WTC11 (cell line): ENCODE results near the gene ERAP2. TPM values are rescaled to one million over a fixed set of nuclear protein-coding genes. Genes with fewer than 3 reads are reported as not detected.

Experiments
- ATAC-seq: fragments of 200-7000 bp; cut with Tn5 transposase; 2 replicates; pipeline ENCODE4 v1.10.0; 2021; ENCODE audit warnings: mild to moderate bottlenecking, moderate library complexity
- CTCF ChIA-PET: fragments of 300-600 bp; sonication (Branson Sonifier 250); formaldehyde crosslinking; loops from one replicate; lab custom pipeline; 2021; ENCODE audit warnings: antibody characterized with exemption; lab: Charles Lee
- POLR2A ChIA-PET: fragments of 350-600 bp; sonication (Branson Sonifier 250); formaldehyde crosslinking; loops from one replicate; lab custom pipeline; 2021; ENCODE audit warnings: antibody characterized with exemption; lab: Charles Lee
- DNase-seq: peaks from one replicate; pipeline ENCODE4 v3.0.0; 2021; ENCODE audit warnings: low spot score
- H3K27ac Mint-ChIP-seq: 2 replicates; pipeline ENCODE4 v1.8.0; 2021; ENCODE audit warnings: mixed read lengths
- H3K27me3 Mint-ChIP-seq: 2 replicates; pipeline ENCODE4 v1.8.0; 2021; ENCODE audit warnings: low read depth, mild to moderate bottlenecking, moderate library complexity, mixed read lengths
- H3K36me3 Mint-ChIP-seq: 2 replicates; pipeline ENCODE4 v1.8.0; 2021; ENCODE audit warnings: mixed read lengths
- H3K4me1 Mint-ChIP-seq: 2 replicates; pipeline ENCODE4 v1.8.0; 2022; ENCODE audit warnings: mixed read lengths
- H3K4me3 Mint-ChIP-seq: 2 replicates; pipeline ENCODE4 v1.8.0; 2021; ENCODE audit warnings: mild to moderate bottlenecking, moderate library complexity, mixed read lengths
- H3K9me3 Mint-ChIP-seq: 2 replicates; pipeline ENCODE4 v1.8.0; 2021; ENCODE audit warnings: mixed read lengths
- ATF2 ChIP-seq: sonication (generic); formaldehyde crosslinking; IDR thresholded peaks from 2 replicates; pipeline ENCODE4 v1.8.1; 2022; ENCODE audit warnings: low read depth, missing genetic modification reagents, borderline replicate concordance
- CDX4 ChIP-seq: fragments of 250-450 bp; sonication (Bioruptor Pico); IDR thresholded peaks from 2 replicates; pipeline ENCODE4 v1.9.0; 2021; ENCODE audit warnings: moderate library complexity, mild to moderate bottlenecking, inconsistent platforms, borderline replicate concordance
- CREB1 ChIP-seq: sonication (generic); formaldehyde crosslinking; IDR thresholded peaks from 2 replicates; pipeline ENCODE4 v1.8.0; 2023; ENCODE audit warnings: mild to moderate bottlenecking, missing genetic modification reagents
- FOXP1 ChIP-seq: sonication (generic); formaldehyde crosslinking; IDR thresholded peaks from 2 replicates; pipeline ENCODE4 v1.8.0; 2022; ENCODE audit warnings: missing genetic modification reagents, mild to moderate bottlenecking, moderate library complexity, borderline replicate concordance
- IRF1 ChIP-seq: sonication (generic); formaldehyde crosslinking; IDR thresholded peaks from 2 replicates; pipeline ENCODE4 v1.8.0; 2023; ENCODE audit warnings: missing genetic modification reagents
- KAT7 ChIP-seq: sonication (generic); formaldehyde crosslinking; IDR thresholded peaks from 2 replicates; pipeline ENCODE4 v1.8.1; 2023; ENCODE audit warnings: missing genetic modification reagents, mild to moderate bottlenecking, borderline replicate concordance
- MAX ChIP-seq: sonication (generic); formaldehyde crosslinking; IDR thresholded peaks from 2 replicates; pipeline ENCODE4 v1.8.0; 2022; ENCODE audit warnings: mild to moderate bottlenecking, missing genetic modification reagents
- MLX ChIP-seq: sonication (generic); formaldehyde crosslinking; IDR thresholded peaks from 2 replicates; pipeline ENCODE4 v1.8.1; 2023; ENCODE audit warnings: mild to moderate bottlenecking, missing genetic modification reagents, moderate library complexity
- OVOL2 ChIP-seq: fragments of 250-450 bp; sonication (Bioruptor Pico); IDR thresholded peaks from 2 replicates; pipeline ENCODE4 v1.9.0; 2021; ENCODE audit warnings: mild to moderate bottlenecking, borderline replicate concordance
- PREB ChIP-seq: sonication (generic); formaldehyde crosslinking; IDR thresholded peaks from 2 replicates; pipeline ENCODE4 v1.8.1; 2022; ENCODE audit warnings: mild to moderate bottlenecking, missing genetic modification reagents, moderate library complexity, borderline replicate concordance
- SMAD4 ChIP-seq: sonication (generic); formaldehyde crosslinking; IDR thresholded peaks from 2 replicates; pipeline ENCODE4 v1.8.0; 2022; ENCODE audit warnings: mild to moderate bottlenecking, missing genetic modification reagents
- SOX15 ChIP-seq: fragments of 250-450 bp; sonication (Bioruptor Pico); IDR thresholded peaks from 2 replicates; pipeline ENCODE4 v1.9.0; 2021; ENCODE audit warnings: mild to moderate bottlenecking
- SP1 ChIP-seq: sonication (generic); formaldehyde crosslinking; conservative IDR thresholded peaks from 2 replicates; pipeline ENCODE4 v1.8.1; 2022; ENCODE audit warnings: missing genetic modification reagents
- TEAD1 ChIP-seq: sonication (generic); formaldehyde crosslinking; IDR thresholded peaks from 2 replicates; pipeline ENCODE4 v1.8.0; 2022; ENCODE audit warnings: mild to moderate bottlenecking, missing genetic modification reagents
- USF2 ChIP-seq: sonication (generic); formaldehyde crosslinking; IDR thresholded peaks from 2 replicates; pipeline ENCODE4 v1.8.1; 2023; ENCODE audit warnings: mild to moderate bottlenecking, missing genetic modification reagents, moderate library complexity
- ZNF219 ChIP-seq: sonication (generic); formaldehyde crosslinking; IDR thresholded peaks from 2 replicates; pipeline ENCODE4 v1.8.0; 2023; ENCODE audit warnings: missing genetic modification reagents, mild to moderate bottlenecking, borderline replicate concordance
- ZNF263 ChIP-seq: sonication (generic); formaldehyde crosslinking; IDR thresholded peaks from 2 replicates; pipeline ENCODE4 v1.8.1; 2022; ENCODE audit warnings: low read depth, mild to moderate bottlenecking, moderate library complexity, missing genetic modification reagents
- ZNF416 ChIP-seq: fragments of 250-450 bp; sonication (Bioruptor Pico); IDR thresholded peaks from 2 replicates; pipeline ENCODE4 v1.9.0; 2021; ENCODE audit warnings: mild to moderate bottlenecking, inconsistent platforms
- ZNF671 ChIP-seq: fragments of 250-450 bp; sonication (Bioruptor Pico); IDR thresholded peaks from 2 replicates; pipeline ENCODE4 v1.8.0; 2021; ENCODE audit warnings: mild to moderate bottlenecking
- ZSCAN18 ChIP-seq: fragments of 250-450 bp; sonication (Bioruptor Pico); IDR thresholded peaks from 2 replicates; pipeline ENCODE4 v2.1.2; 2022; ENCODE audit warnings: mild to moderate bottlenecking, moderate library complexity
- total RNA-seq: library from RNA; stranded (reverse); gene quantifications from 3 replicates; pipeline ENCODE4 v1.2.3, GENCODE V29; 2021

ERAP2 gene
- total RNA-seq, 1 experiment from 2014 or later = 0.13 TPM

- POLR2A ChIA-PET = no interaction called here
These were observed 50.0 kb downstream of the ERAP2 start for GRCh38 chr5:96926276-96926675.

GRCh38 chr5:96927008-96927407, 50.7 kb downstream of the ERAP2 start:
- H3K27ac Mint-ChIP-seq = no peak overlapping the region
- CTCF ChIA-PET = no interaction called here
- no peaks in the 10 kb centered on the region for H3K36me3 Mint-ChIP-seq
- H3K9me3 Mint-ChIP-seq = no peaks in the 10 kb centered on the region
- no peak for DNase-seq
- peaks cover 7% of the 10 kb centered on the region for H3K4me1 Mint-ChIP-seq
- H3K27me3 Mint-ChIP-seq = no peaks in the 10 kb centered on the region
- no peak overlapping the region for H3K4me3 Mint-ChIP-seq
- TF ChIP-seq ZNF219 (CRISPR knock-in tag) = no peak
- TF ChIP-seq ZSCAN18 (CRISPR knock-in tag) = no peak
- no peak for TF ChIP-seq SMAD4 (CRISPR knock-in tag)
- TF ChIP-seq IRF1 (CRISPR knock-in tag) = no peak
- no peak for TF ChIP-seq CREB1 (CRISPR knock-in tag)
- TF ChIP-seq SOX15 (CRISPR knock-in tag) = no peak
- no peak for TF ChIP-seq OVOL2 (CRISPR knock-in tag)
- TF ChIP-seq MAX (CRISPR knock-in tag) = no peak
- TF ChIP-seq PREB (CRISPR knock-in tag) = no peak
- no peak for TF ChIP-seq ZNF416 (CRISPR knock-in tag)
- no peak for TF ChIP-seq MLX
- no peak for TF ChIP-seq TEAD1 (CRISPR knock-in tag)
- TF ChIP-seq, all 79 proteins: peak for 0
- POLR2A ChIA-PET = no interaction called here
- ATAC-seq = no peak

More at GRCh38 chr5:96926276-96926675, 50.0 kb downstream of the ERAP2 start:
- Mint-ChIP-seq H3K9me3 (no peaks in the 10 kb centered on the region), H3K4me3 (no peak overlapping the region), H3K27ac (no peak overlapping the region), H3K36me3 (no peaks in the 10 kb centered on the region), H3K4me1 (peaks cover 7% of the 10 kb centered on the region), H3K27me3 (no peaks in the 10 kb centered on the region)
- CTCF ChIA-PET = interaction anchor here (0.7 kb wide), 2 partner anchors 214 to 291 kb away, joined by 3 to 4 read pairs; no protein-coding TSS in a partner anchor
- ATAC-seq = no peak
- DNase-seq = no peak
- no peak for TF ChIP-seq ZNF263 (CRISPR knock-in tag)
- no peak for TF ChIP-seq CDX4 (CRISPR knock-in tag)
- TF ChIP-seq ATF2 = no peak
- TF ChIP-seq SP1 (CRISPR knock-in tag) = no peak
- no peak for TF ChIP-seq KAT7 (CRISPR knock-in tag)
- no peak for TF ChIP-seq USF2 (CRISPR knock-in tag)
- no peak for TF ChIP-seq PREB (CRISPR knock-in tag)
- no peak for TF ChIP-seq FOXP1 (CRISPR knock-in tag)
- no peak for TF ChIP-seq ZNF671 (CRISPR knock-in tag)
